Measurements from ENCODE around the gene GPS2. TPM values are rescaled to one million over a fixed set of nuclear protein-coding genes. Genes with fewer than 3 reads are reported as not detected.

The GPS2 gene
- total RNA-seq, 4 donors from 2014 or later: 36.1 to 108 (median 57.3) TPM

DNA sequence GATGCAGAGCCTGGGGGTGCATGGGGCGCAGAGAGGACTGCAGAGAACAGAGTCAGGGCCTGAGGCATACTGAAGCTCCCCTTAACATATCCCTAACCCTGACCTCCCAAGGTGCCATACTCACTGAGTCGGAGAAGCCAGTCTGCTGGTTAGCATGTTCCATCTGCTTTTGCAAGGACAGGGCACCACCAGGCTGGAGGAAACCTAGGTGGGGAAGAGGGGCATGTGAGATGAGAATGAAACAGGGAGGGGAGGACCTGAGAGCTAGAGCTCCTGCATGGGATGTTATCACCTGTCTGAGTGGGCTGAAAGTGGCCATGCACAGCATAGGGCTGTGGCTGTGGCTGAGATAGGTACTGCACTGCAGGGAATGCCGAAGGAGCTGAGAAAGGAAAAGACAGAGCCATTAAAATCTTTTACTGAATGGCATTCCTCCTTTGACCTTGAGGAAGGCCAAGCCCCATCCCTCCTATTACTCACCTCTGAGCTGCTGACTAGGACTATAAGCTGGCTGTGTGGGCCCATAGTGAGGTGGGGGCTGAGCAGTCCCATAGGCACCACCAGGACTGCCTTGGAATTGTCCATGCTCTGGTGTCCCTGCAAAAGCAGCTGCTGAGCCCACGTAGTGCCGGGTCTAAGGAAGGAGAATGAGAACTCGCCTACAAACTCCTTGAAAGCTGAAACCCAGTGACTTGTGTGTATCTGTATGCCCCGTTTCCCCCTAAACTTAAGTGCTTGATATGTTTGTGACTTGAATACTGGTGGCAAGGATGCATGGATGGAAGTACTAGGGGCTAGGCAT lies 1.9 kb downstream of the GPS2 start:
- H3K36me3 ChIP-seq: peaks cover 7 to 73% (median 29%) of the 10 kb centered on the region in 3 donors

DNA sequence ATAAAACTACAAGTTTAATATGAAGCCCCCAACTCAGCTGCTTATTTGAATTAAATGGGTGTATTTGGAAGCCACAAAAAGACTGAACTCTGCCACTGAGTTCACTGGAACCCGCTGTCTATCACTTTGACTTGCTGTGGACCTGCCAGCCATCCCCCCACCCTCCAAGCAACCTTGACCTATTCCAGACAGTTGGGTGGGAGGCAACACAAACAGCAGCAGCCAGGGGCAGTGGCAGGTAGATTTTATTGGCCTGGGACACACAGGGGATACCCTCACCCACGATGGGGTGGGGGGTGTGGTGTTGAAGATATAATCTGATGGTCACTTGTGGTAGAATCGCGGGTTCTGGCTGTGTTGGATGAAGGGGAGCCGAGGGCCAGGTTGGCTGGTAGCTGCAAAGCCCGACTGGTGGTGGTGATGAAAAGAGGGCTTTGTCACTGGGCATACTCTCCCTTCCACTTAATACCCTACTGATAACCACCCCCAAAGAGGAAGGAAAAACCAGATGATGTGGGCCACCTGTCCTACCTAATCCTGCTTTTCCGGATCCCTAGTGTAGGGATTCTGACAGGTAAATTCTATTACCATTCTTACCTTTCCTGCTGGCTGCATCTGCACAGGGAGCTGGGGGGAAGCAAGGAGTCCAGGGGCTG lies 2.6 kb downstream of the GPS2 start:
- peaks cover 0 to 70% (median 39%) of the 10 kb centered on the region in 4 donors for H3K4me1 ChIP-seq
- H3K4me3 ChIP-seq: no peak overlapping the region
- WGBS, 2 donors: 75% methylated on average over 7 of the region's 7 CpGs
- peaks cover 7 to 65% (median 28%) of the 10 kb centered on the region in 3 donors for H3K36me3 ChIP-seq
- no peaks in the 10 kb centered on the region for H3K27me3 ChIP-seq
- no peak overlapping the region for H3K27ac ChIP-seq
- no peak for DNase-seq (ENCODE audit: low spot score in 2 of 2)
- H3K9me3 ChIP-seq: no peaks in the 10 kb centered on the region
- no peak for TF ChIP-seq POLR2A (IDR thresholded peaks at IDR 0.05)
- TF ChIP-seq, protein P1, sequence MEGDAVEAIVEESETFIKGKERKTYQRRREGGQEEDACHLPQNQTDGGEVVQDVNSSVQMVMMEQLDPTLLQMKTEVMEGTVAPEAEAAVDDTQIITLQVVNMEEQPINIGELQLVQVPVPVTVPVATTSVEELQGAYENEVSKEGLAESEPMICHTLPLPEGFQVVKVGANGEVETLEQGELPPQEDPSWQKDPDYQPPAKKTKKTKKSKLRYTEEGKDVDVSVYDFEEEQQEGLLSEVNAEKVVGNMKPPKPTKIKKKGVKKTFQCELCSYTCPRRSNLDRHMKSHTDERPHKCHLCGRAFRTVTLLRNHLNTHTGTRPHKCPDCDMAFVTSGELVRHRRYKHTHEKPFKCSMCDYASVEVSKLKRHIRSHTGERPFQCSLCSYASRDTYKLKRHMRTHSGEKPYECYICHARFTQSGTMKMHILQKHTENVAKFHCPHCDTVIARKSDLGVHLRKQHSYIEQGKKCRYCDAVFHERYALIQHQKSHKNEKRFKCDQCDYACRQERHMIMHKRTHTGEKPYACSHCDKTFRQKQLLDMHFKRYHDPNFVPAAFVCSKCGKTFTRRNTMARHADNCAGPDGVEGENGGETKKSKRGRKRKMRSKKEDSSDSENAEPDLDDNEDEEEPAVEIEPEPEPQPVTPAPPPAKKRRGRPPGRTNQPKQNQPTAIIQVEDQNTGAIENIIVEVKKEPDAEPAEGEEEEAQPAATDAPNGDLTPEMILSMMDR (IDR thresholded peaks at IDR 0.05): no peak

More for the DNA sequence above, 1.9 kb downstream of the GPS2 start:
- H3K27ac ChIP-seq: no peak overlapping the region
- TF ChIP-seq POLR2A (IDR thresholded peaks at IDR 0.05) (no peak), EP300 (IDR thresholded peaks at IDR 0.05) (no peak)
- TF ChIP-seq, protein P1 (IDR thresholded peaks at IDR 0.05): no peak
- H3K4me3 ChIP-seq: no peak overlapping the region
- no peaks in the 10 kb centered on the region for H3K9me3 ChIP-seq
- H3K4me1 ChIP-seq: peaks cover 0 to 70% (median 38%) of the 10 kb centered on the region in 4 donors
- WGBS, 2 donors: 88 to 94% methylated on average over 7 of the region's 7 CpGs
- DNase-seq (ENCODE audit: low spot score in 2 of 2): no peak
- no peaks in the 10 kb centered on the region for H3K27me3 ChIP-seq

DNA sequence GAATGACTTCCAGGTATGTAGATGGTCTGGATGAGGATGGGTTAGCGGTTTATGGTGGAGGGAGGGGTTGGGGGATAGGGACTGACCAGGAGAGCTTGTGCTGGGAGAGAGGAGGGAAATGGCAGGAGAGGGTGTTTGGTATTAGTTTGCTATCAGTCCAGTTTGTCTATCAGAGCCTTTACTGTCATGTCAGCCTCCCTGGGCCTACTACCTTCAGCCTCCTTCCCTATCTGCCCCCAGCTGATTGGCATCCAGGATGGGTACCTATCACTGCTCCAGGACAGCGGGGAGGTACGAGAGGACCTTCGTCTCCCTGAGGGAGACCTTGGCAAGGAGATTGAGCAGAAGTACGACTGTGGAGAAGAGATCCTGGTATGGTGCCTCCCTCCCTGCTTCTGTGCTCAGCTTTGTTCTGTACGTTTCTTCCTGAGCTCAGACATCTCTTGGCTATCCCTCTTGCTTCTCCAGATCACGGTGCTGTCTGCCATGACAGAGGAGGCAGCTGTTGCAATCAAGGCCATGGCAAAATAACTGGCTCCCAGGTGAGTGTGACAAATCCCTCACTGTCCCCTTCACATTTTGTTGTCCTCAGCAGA lies 4.0 kb downstream of the GPS2 start:
- Histone ChIP-seq H3K9me3 (no peaks in the 10 kb centered on the region), H3K4me1 (peaks cover 0 to 70% (median 40%) of the 10 kb centered on the region in 4 donors), H3K27ac (no peak overlapping the region), H3K4me3 (no peak overlapping the region), H3K27me3 (no peaks in the 10 kb centered on the region), H3K36me3 (peaks cover 7 to 52% (median 28%) of the 10 kb centered on the region in 3 donors)
- 76 to 77% methylated on average over 7 of the region's 7 CpGs for WGBS, 2 donors
- TF ChIP-seq POLR2A (IDR thresholded peaks at IDR 0.05) (no peak), EP300 (IDR thresholded peaks at IDR 0.05) (no peak)
- TF ChIP-seq, protein P1 (IDR thresholded peaks at IDR 0.05): no peak
- no peak for DNase-seq (ENCODE audit: low spot score in 2 of 2)

DNA sequence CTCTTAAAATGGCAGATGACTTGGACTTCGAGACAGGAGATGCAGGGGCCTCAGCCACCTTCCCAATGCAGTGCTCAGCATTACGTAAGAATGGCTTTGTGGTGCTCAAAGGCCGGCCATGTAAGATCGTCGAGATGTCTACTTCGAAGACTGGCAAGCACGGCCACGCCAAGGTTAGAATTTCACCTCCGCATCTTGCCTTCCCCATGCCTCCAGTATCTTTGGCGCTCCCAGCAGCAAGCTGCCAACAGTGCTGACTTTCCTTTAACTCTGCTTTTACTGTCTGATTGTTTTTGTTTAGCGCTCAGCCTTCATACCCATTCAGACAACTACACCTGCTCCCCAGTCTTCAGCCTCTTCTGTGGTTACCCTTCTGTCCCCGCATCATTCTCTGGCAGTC lies 5.5 kb downstream of the GPS2 start:
- H3K36me3 ChIP-seq: peaks cover 7 to 48% (median 28%) of the 10 kb centered on the region in 3 donors
- DNase-seq (ENCODE audit: low spot score in 2 of 2): no peak
- 88 to 95% methylated on average over 12 of the region's 12 CpGs for WGBS, 2 donors
- H3K27me3 ChIP-seq: no peaks in the 10 kb centered on the region
- no peaks in the 10 kb centered on the region for H3K9me3 ChIP-seq
- no peak overlapping the region for H3K4me3 ChIP-seq
- H3K4me1 ChIP-seq: peaks cover 0 to 64% (median 37%) of the 10 kb centered on the region in 4 donors
- TF ChIP-seq EP300 (IDR thresholded peaks at IDR 0.05) (no peak), POLR2A (IDR thresholded peaks at IDR 0.05) (no peak)
- TF ChIP-seq, protein P1 (IDR thresholded peaks at IDR 0.05): no peak
- peak overlapping the region in 2 of 4 donors; percentile 99 for H3K27ac ChIP-seq
